ENCODE results near the gene METTL2A.
"Not testable (repeated sequence)": the region's sequence is repeated elsewhere in the genome, so short reads cannot be mapped to it uniquely, and the experiment has no call there.

Gene METTL2A

GRCh38 chr17:62423647-62424461 lies at the start of gene METTL2A:
Gene METTL2A (plus strand): TSS chr17:62423897. CDS start chr17:62423903, 6 bp downstream.
- peak; percentile 40 for DNase-seq (ENCODE audit: low read depth, low spot score)

- DNase-seq (ENCODE audit: low read depth, low spot score) = no peak
These were observed 43.4 kb upstream of the METTL2A start, which contains the start of gene EFCAB3 for GRCh38 chr17:62380253-62380652. Gene EFCAB3 (plus strand): TSS chr17:62380553. CDS start chr17:62382980, 2,427 bp downstream.

GRCh38 chr17:62381561-62381960 lies 42.1 kb upstream of the METTL2A start:
- no peak for DNase-seq (ENCODE audit: low read depth, low spot score)

- DNase-seq (ENCODE audit: low read depth, low spot score) = no peak
These were observed 34.8 kb upstream of the METTL2A start for GRCh38 chr17:62388856-62389255.

GRCh38 chr17:62392908-62393307 lies 30.8 kb upstream of the METTL2A start:
- DNase-seq (ENCODE audit: low read depth, low spot score) = no peak

- no peak for DNase-seq (ENCODE audit: low read depth, low spot score)
These were observed 24.8 kb upstream of the METTL2A start for GRCh38 chr17:62398891-62399290.

- DNase-seq (ENCODE audit: low read depth, low spot score) = no peak
These were observed 18.2 kb upstream of the METTL2A start for GRCh38 chr17:62405451-62405850.

GRCh38 chr17:62413090-62413489 lies 10.6 kb upstream of the METTL2A start:
- DNase-seq (ENCODE audit: low read depth, low spot score) = not testable (repeated sequence)

GRCh38 chr17:62426214-62426613 lies 2.5 kb downstream of the METTL2A start:
- DNase-seq (ENCODE audit: low read depth, low spot score) = not testable (repeated sequence)

GRCh38 chr17:62435251-62435650 lies 11.6 kb downstream of the METTL2A start:
- DNase-seq (ENCODE audit: low read depth, low spot score) = not testable (repeated sequence)

GRCh38 chr17:62441181-62441580 lies 17.5 kb downstream of the METTL2A start:
- not testable (repeated sequence) for DNase-seq (ENCODE audit: low read depth, low spot score)

GRCh38 chr17:62444063-62444462 lies 20.4 kb downstream of the METTL2A start:
- no peak for DNase-seq (ENCODE audit: low read depth, low spot score)

GRCh38 chr17:62445791-62446190 lies 22.1 kb downstream of the METTL2A start:
- not testable (repeated sequence) for DNase-seq (ENCODE audit: low read depth, low spot score)

GRCh38 chr17:62452195-62452594 lies 28.5 kb downstream of the METTL2A start:
- DNase-seq (ENCODE audit: low read depth, low spot score) = not testable (repeated sequence)

- not testable (repeated sequence) for DNase-seq (ENCODE audit: low read depth, low spot score)
These were observed 29.3 kb downstream of the METTL2A start for GRCh38 chr17:62453041-62453440.

- DNase-seq (ENCODE audit: low read depth, low spot score) = not testable (repeated sequence)
These were observed 30.0 kb downstream of the METTL2A start for GRCh38 chr17:62453656-62454055.

GRCh38 chr17:62454111-62454510 lies 30.4 kb downstream of the METTL2A start:
- not testable (repeated sequence) for DNase-seq (ENCODE audit: low read depth, low spot score)

- no peak for DNase-seq (ENCODE audit: low read depth, low spot score)
These were observed 32.3 kb downstream of the METTL2A start for GRCh38 chr17:62456016-62456415.

- not testable (repeated sequence) for DNase-seq (ENCODE audit: low read depth, low spot score)
These were observed 34.8 kb downstream of the METTL2A start for GRCh38 chr17:62458483-62458882.

GRCh38 chr17:62464422-62464821 lies 40.7 kb downstream of the METTL2A start:
- not testable (repeated sequence) for DNase-seq (ENCODE audit: low read depth, low spot score)

- DNase-seq (ENCODE audit: low read depth, low spot score) = not testable (repeated sequence)
These were observed 41.6 kb downstream of the METTL2A start for GRCh38 chr17:62465271-62465670.

GRCh38 chr17:62470666-62471379 lies 47.1 kb downstream of the METTL2A start:
- DNase-seq (ENCODE audit: low read depth, low spot score) = not testable (repeated sequence)
